ENCODE results near the gene MEIOSIN.

Gene MEIOSIN

GRCh38 chr19:45804140-45804958 lies 71.1 kb downstream of the MEIOSIN start:
- Histone ChIP-seq H3K4me3 (ENCODE audit: low read length) (no peak overlapping the region), H3K36me3 (ENCODE audit: control insufficient read depth, insufficient read depth, low read length) (no peaks in the 10 kb centered on the region), H3K9ac (ENCODE audit: low read length) (no peak overlapping the region), H3K4me1 (ENCODE audit: control insufficient read depth, insufficient read depth, low read length) (no peaks in the 10 kb centered on the region), H3K27me3 (ENCODE audit: control insufficient read depth, insufficient read depth, low read length) (peaks cover 4% of the 10 kb centered on the region), H3K9me3 (ENCODE audit: control insufficient read depth, low read length) (no peaks in the 10 kb centered on the region)

DNA sequence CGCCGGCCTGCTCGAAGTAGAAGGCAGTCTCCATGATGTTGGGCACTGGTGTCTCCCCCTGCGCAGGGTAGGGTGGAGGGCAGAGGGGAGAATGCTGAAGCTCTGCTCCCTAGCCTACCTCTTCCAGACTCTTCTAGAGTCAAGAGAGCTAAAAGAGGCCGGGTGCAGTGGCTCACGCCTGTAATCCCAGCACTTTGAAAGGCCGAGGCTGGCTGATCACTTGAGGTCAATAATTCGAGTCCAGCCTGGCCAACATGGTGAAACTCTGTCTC lies 71.7 kb downstream of the MEIOSIN start:
- Histone ChIP-seq H3K9ac (ENCODE audit: low read length) (no peak overlapping the region), H3K36me3 (ENCODE audit: control insufficient read depth, insufficient read depth, low read length) (no peaks in the 10 kb centered on the region), H3K9me3 (ENCODE audit: control insufficient read depth, low read length) (no peaks in the 10 kb centered on the region), H3K27me3 (ENCODE audit: control insufficient read depth, insufficient read depth, low read length) (peaks cover 4% of the 10 kb centered on the region), H3K4me1 (ENCODE audit: control insufficient read depth, insufficient read depth, low read length) (no peaks in the 10 kb centered on the region), H3K4me3 (ENCODE audit: low read length) (no peak overlapping the region)

- H3K4me3 ChIP-seq (ENCODE audit: low read length): no peak overlapping the region
- H3K9ac ChIP-seq (ENCODE audit: low read length): no peak overlapping the region
- H3K27me3 ChIP-seq (ENCODE audit: control insufficient read depth, insufficient read depth, low read length): peaks cover 4% of the 10 kb centered on the region
- H3K4me1 ChIP-seq (ENCODE audit: control insufficient read depth, insufficient read depth, low read length): no peaks in the 10 kb centered on the region
- H3K9me3 ChIP-seq (ENCODE audit: control insufficient read depth, low read length): no peaks in the 10 kb centered on the region
- no peaks in the 10 kb centered on the region for H3K36me3 ChIP-seq (ENCODE audit: control insufficient read depth, insufficient read depth, low read length)
These were observed 72.5 kb downstream of the MEIOSIN start for GRCh38 chr19:45805719-45806118.

DNA sequence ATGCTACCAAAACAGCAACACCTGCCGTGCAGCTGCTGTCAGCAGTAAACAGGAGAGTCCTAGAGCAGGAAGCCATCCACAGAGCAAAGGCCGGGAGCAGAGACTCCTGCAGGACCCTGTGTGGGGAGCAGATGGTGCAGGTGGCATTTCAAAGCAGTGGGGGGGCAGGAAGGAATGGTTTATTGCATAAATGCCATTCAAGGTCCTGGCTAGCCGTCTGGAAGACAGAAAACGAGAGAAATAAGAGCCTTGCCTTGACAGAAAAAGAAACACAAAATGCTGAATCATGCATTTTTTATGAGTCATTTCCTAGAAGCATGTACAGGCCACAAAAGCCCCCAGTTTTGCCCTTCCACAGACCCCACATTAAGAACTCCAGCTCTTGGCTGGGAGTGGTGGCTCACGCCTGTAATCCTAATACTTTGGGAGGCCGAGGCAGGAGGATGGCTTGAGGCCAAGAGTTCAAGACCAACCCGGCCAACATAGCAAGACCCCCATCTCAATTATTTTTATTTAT lies 76.5 kb downstream of the MEIOSIN start:
- no peak overlapping the region for H3K4me3 ChIP-seq (ENCODE audit: low read length)
- no peaks in the 10 kb centered on the region for H3K27me3 ChIP-seq (ENCODE audit: control insufficient read depth, insufficient read depth, low read length)
- no peak overlapping the region for H3K9ac ChIP-seq (ENCODE audit: low read length)
- H3K9me3 ChIP-seq (ENCODE audit: control insufficient read depth, low read length): no peaks in the 10 kb centered on the region
- no peaks in the 10 kb centered on the region for H3K36me3 ChIP-seq (ENCODE audit: control insufficient read depth, insufficient read depth, low read length)
- no peaks in the 10 kb centered on the region for H3K4me1 ChIP-seq (ENCODE audit: control insufficient read depth, insufficient read depth, low read length)

DNA sequence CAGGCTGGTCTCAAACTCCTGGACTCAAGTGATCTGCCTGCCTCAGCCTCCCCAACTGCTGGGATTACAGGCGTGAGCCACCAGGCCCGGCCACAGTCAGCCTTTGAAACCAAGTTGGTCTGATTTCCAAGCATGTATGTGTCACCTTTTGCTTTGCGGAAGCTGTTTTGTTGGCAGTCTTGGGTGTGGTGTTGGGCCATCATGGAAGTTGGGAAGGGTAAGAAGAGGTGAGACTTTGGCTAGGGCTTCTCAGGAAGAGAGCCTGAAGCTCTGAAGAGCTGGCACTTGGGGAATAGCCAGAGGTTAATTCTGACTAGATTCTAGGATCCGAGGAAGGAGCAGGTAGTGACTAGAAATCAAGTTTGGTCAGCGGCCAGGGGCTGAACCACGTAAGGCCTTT lies 79.1 kb downstream of the MEIOSIN start:
- Histone ChIP-seq H3K9me3 (ENCODE audit: control insufficient read depth, low read length) (no peaks in the 10 kb centered on the region), H3K9ac (ENCODE audit: low read length) (no peak overlapping the region), H3K4me1 (ENCODE audit: control insufficient read depth, insufficient read depth, low read length) (no peaks in the 10 kb centered on the region), H3K36me3 (ENCODE audit: control insufficient read depth, insufficient read depth, low read length) (no peaks in the 10 kb centered on the region), H3K27me3 (ENCODE audit: control insufficient read depth, insufficient read depth, low read length) (no peaks in the 10 kb centered on the region), H3K4me3 (ENCODE audit: low read length) (no peak overlapping the region)

Data from mucosa of stomach (tissue), 1 donor.